COR-L47 (cell line): ENCODE data around the gene TNNI3.

ENCODE experiments used
- DNase-seq: peaks from one replicate; lab custom pipeline; 2025; lab: John Stamatoyannopoulos, UW

The TNNI3 gene

DNA sequence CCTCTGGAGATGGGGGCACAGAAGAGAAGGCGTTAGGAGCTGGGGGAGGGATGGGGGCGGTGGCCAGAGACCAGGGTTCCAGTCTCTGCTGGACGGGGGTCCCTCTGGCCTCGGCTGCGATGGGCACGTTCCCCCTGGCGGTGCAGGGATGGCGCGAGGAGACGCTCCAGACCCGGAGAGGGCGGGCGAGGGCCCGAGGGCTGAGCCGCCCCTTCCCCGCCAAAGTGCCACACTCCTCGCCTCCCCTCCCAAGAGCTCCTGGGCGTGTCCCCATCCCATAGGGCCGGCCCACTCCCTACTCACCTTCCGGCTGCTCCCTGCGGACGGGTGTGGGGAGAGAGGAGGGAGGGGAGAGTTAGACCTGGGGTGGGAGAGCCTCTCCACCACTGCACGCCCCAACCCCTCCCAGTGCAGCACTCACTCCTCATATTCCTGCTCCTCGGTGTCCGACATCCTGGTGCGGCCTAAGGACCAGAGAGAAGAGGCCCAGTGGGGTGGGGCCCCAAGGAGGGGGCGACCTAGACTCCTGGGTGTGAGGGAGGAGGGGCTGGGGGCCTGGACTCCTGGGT, 10.7 kb downstream of the TNNI3 start:
- peak; percentile 64 for DNase-seq

DNA sequence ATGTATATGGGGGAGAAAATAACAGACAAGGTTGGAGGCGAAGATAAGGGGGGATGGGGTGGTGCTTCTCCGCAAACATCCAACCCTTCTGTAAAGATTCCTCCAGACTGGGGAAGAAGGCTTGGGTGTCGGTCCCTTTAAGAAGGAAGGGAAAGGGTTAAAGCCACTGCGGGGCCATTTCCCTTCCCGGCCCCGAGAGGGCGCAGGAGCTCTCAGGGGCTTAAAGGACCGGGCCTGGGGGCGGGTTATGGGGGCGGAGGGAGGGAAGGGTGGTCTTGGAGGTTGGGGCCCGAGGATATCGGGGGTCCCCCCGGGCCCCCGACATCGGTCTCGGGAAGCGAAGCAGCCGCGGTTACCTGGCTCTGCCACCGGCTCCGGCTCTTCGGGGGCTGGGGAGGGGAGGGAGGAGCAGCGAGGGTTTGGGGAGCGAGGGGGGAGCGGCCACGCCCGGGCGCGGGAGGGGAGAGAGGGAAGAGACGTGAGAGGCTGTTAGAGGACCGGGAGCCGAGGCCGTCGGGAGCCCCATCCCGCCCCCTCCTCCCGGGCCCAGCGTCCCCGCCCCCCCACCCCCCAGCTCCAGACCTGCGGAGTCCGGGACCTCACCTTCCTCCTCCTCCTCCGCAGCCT, 11.3 kb downstream of the TNNI3 start:
- peak; percentile 41 for DNase-seq

DNA sequence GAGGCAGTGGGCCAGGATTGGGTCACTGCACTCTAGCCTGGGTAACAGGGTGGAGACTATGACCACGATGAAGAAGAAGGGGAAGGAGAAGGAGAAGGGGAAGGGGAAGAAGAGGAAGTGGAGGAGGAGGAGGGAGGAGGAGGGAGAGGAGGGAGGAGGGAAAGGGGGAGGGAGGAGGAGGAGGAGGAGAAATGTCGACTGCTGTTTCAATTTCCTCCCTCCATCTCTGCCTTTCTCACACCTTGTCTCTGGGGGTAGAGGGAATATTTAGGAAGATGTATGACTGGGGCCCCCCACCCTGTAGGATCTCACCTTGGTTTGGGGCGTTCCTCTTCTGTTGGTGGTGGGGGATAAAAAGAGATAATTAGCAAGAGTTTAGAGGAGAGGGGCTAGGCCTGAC, 12.3 kb downstream of the TNNI3 start:
- no peak for DNase-seq

DNA sequence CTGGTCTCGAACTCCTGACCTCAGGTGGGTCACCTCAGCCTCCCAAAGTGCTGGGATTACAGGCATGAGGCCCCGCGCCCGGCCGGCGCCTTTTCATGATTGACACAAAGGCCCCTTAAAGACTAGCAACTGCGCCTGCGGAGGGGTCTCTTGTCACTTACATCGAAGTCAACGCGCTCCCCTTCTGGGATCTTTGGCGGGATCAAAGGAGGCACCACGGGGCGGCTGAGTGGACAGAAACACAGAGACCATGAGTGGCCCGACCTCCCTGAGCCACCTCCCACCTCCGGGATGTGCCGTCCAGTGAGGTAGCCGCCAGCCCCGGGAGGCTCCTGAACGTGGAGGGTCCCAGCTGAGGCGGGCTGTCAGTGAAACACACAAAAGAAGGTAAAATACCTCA, 15.8 kb downstream of the TNNI3 start:
- no peak for DNase-seq

DNA sequence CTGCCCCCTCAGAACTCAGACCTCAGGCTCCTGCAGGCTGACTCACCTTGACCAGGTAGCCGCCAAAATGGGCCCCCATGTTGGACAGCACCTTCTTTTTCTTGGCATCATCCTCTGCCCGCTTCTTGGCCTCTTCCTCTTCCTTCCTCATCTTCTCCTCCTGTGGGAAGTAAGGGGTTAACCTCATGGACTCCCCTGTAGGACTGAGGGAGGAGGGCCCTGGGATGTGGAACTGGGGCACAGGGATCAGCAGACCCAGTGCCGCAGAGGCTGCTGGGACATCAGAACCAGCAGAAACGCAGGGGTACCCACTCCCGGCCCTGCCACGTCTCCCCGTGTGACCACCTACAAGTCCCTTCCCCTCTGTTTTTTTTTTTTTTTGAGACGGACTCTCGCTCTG, 19.6 kb downstream of the TNNI3 start:
- no peak for DNase-seq

DNA sequence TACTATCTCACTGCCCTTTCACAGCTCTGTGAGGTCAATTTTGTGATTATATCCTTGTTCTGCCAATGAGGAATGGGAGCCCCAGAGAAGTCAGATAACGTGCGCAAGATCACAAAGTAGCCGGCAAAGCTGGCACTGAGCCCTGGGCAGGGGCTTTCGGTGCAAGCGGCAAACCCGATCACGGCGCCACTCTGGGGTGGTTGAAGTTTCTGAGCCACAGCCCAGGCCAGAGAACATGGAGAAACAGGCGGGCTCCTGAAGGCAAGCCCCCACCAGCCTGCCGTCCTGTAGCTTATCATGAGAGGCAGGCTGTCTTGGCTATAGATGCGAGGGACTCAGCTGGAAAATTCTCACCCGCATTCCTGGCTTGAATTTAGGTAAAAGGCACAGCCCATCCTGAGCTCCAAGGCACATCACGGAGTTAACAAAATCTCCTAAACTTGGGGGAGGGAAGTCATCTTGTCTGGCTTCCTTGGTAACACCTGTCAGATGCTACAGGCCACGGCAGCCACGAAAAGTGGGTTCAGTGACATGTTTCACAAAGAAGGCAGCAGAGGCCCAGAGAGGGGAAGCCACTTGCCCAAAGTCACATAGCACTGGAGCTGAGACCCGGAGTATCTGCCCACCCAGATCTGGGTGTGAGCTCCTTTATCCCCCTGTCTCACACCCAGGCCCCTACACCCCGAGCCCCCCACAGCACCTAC, 21.0 kb downstream of the TNNI3 start:
- no peak for DNase-seq

DNA sequence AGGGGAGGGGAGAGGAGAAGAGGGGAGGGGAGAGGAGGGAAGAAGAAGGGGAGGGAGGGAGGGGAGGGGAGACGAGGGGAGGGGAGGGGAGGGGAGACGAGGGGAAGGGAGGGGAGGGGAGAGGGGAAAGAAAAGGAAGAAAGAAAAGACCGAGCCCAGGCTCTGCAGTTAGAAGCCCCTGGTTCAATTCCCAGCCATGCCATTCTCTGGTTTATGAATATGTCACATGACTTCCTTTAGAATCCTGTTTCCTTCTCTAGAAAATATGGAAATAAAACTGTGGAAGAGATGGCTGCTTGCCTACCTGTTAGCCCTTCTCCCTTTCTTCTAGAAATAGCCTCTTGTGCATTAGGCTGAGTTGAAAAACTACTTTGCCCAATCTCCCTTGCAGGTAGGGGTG, 22.8 kb downstream of the TNNI3 start:
- no peak for DNase-seq

DNA sequence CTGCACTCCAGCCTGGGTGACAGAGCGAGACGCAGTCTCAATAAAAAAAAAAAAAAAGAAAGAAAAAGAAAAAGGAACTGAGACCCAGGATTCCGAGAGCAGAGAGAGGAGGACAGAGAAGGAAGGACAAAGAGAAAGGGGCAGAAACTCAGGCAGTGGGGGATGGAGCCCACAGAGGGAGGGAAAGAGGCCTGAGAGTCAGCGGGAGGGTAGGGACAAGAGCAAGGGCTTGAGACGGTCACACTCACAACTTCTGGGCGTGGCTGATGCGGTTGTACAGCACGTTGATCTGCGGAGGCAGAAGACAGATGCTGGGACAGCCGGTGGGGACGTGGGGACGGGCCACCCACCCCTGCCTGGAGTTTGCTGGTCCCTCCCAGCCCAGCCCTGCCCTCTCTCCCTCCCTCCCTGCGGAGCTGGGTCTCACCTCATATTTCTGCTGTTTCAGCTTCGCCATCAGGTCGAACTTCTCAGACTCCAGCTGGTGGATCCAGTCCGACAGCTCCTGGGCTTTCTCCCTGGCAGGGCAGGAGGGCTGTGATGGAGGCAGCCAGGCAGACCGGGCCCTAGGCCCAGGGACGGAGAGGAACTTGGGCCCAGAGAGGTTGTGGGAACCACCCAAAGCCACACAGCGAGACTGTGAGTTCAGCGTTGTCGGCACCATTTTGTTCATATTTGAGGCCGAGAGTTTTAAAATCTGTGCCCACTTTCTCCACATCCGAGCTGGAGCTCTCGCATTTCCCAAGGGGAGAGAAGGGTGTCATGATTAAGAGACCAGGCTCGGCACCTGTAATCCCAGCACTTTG, 23.7 kb downstream of the TNNI3 start:
- no peak for DNase-seq

DNA sequence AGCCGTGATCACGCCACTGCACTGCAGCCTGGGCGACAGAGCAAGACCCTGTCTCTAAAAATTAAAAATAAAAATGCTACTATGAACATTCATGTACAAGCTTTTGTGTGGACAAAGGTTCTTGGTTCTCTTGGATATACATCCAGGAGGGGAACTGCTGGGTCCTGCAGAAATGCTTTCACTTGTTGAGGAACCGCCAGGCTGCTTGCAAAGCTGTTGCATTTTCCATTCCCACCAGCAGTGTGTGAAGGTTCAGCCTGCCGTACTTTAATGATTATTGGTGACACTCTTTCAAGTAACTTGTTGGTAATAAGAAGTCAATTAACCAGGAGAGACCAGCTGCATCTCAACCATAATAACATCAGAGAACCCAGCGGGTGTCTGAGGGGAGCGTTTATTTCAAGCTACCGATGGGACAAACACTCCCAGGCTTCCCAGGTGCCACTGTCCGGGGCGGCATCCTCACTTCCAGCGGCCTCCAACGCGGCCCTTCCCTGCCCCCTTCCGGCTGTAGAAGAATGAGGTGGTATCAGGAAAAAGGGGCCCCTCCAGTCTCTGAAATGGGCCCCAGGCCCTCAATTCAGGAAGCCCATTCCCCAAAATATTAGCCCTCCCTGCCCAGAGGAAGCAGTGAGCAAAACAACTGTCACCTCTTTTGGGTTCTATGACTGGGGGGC, 24.9 kb downstream of the TNNI3 start:
- DNase-seq, result no peak

DNA sequence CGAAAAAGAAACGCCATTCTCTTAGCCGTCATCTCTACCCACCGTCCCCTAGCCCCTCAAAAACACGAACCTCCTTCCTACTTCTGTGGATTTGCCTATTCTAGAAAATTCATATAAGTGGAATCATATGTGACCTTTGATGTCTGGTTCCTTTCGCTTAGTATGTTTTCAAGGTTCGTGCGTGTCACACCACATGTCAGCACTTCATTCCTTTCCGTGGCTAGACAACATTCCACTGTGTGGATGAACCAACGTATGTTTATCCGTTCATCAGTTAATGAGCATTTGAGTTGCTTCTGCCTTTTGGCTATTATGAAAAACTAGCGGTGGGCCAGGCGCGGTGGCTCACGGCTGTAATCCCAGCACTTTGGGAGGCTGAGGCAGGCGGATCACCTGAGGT, 26.1 kb downstream of the TNNI3 start:
- no peak for DNase-seq

DNA sequence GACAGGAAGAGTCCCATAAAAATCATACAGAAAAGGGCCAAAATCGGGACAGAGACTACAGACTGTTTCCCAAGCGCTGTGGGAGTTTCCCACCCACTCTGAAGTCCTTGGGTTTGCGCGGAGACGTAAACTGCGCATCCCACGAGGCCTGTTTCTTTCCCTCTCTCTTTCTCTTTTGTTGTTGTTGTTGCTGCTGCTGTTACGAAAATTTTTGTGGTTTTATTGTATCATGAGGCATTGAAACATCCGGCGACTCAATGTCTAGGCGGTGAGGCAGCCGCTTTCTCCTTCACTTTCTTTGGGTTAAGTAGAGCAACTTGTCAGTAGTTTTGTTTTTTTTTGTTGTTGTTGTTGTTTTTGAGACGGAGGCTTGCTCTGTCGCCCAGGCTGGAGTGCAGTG, 38.5 kb downstream of the TNNI3 start:
- DNase-seq, result no peak

DNA sequence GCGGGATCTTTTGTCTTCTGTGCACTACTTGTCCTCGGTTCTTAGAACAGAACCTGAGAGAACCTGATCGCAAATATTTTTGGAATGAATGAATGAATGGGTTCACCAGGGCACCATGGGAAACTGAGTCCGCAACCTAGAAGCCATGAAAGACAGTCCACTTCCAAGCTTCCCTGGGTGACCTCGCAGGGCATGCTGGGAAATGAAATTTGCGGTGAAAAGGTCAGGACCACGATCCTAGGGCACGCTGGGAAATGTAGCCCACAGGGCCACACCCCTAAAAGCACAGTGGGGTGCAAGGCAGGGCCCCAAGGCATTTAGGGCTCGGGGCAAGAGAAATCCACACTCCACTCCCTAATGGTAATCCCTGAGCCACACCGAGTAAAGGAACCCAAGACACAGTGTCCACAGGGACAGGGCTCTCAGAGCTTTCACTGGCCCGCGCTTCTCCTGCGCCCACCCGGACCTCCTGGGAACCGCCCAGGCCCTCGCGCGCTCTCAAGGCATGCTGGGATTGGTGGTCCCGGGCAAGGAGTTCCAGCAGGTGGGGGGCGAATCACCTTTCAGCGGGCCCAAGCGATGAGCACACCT, 39.0 kb downstream of the TNNI3 start:
- no peak for DNase-seq

DNA sequence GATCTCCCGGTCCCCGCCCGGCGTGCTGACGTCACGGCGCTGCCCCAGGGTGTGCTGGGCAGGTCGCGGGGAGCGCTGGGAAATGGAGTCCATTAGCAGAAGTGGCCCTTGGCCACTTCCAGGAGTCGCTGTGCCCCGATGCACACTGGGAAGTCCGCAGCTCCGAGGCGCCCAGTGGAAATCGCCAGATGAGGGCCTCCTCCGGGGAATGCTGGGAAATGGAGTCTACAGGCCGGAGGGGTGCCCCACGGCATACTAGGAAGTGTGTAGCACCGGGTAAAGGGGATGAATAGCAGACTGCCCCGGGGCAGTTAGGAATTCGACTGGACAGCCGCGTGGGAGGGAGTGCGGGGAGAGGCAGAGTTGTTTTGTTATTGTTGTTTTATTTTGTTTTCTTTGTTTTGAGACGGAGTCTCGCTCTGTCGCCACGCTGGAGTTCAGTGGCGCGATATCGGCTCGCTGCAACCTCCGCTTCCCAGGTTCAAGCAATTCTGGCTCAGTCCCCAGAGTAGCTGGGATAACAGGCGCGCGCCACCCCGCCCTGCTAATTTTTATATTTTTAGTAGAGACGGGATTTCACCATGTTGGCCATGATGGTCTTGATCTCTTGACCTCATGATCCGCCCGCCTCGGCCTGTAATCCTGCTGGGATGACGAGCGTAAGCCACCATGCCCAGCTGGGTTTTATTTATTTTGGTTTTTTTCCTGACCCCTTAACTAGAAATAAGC, 39.7 kb downstream of the TNNI3 start:
- DNase-seq, result peak; percentile 98

DNA sequence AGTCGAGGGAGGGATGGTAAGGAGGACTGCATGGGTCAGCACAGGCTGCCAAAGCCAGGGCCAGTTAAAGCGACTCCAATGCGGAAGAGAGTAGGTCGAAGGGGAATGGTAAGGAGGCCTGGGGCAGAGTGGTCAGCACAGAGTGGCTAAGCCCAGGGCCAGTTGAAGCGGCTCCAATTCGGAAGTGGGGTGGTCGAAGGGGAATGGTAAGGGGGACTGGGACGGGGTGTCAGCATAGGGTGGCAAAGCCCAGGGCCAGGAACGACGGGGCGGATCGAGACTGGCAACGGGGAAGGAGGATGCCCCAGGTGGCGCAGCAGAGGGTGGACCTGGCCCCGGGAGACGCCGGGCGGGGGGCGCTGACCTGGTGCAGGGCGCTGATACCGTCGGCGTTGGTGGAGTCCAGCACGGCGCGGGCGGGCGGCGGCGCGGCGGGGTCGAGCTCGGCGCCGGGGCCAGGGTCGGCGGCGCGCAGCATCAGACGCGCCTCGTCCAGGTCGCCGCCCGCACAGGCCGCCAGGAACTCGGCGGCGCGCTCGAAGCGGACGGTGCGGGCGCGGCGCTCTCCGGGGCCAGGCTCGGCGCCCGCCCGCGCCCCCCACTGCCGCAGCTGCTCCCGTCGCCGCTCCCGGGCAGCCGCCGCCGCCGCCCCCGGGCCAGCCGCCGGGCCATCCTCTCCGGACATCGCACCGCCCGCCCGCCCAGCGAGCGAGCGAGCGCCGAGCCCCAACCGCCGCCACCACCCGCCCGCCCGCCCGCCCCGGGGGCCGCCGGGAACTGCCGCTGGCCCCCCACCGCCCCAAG, 40.5 kb downstream of the TNNI3 start, which contains the start of gene PPP1R12C:
Gene PPP1R12C, minus strand, starts transcription at position 779 of the 804 bp plus-strand sequence. Its CDS starts 94 bp downstream, at position 685.
- DNase-seq, result no peak

DNA sequence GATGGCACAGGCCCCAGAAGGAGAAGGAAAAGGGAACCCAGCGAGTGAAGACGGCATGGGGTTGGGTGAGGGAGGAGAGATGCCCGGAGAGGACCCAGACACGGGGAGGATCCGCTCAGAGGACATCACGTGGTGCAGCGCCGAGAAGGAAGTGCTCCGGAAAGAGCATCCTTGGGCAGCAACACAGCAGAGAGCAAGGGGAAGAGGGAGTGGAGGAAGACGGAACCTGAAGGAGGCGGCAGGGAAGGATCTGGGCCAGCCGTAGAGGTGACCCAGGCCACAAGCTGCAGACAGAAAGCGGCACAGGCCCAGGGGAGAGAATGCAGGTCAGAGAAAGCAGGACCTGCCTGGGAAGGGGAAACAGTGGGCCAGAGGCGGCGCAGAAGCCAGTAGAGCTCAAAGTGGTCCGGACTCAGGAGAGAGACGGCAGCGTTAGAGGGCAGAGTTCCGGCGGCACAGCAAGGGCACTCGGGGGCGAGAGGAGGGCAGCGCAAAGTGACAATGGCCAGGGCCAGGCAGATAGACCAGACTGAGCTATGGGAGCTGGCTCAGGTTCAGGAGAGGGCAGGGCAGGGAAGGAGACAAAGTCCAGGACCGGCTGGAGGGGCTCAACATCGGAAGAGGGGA, 41.2 kb downstream of the TNNI3 start:
- DNase-seq, result peak; percentile 21

DNA sequence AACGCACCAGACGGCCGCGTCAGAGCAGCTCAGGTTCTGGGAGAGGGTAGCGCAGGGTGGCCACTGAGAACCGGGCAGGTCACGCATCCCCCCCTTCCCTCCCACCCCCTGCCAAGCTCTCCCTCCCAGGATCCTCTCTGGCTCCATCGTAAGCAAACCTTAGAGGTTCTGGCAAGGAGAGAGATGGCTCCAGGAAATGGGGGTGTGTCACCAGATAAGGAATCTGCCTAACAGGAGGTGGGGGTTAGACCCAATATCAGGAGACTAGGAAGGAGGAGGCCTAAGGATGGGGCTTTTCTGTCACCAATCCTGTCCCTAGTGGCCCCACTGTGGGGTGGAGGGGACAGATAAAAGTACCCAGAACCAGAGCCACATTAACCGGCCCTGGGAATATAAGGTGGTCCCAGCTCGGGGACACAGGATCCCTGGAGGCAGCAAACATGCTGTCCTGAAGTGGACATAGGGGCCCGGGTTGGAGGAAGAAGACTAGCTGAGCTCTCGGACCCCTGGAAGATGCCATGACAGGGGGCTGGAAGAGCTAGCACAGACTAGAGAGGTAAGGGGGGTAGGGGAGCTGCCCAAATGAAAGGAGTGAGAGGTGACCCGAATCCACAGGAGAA, 42.0 kb downstream of the TNNI3 start:
- DNase-seq, result no peak

DNA sequence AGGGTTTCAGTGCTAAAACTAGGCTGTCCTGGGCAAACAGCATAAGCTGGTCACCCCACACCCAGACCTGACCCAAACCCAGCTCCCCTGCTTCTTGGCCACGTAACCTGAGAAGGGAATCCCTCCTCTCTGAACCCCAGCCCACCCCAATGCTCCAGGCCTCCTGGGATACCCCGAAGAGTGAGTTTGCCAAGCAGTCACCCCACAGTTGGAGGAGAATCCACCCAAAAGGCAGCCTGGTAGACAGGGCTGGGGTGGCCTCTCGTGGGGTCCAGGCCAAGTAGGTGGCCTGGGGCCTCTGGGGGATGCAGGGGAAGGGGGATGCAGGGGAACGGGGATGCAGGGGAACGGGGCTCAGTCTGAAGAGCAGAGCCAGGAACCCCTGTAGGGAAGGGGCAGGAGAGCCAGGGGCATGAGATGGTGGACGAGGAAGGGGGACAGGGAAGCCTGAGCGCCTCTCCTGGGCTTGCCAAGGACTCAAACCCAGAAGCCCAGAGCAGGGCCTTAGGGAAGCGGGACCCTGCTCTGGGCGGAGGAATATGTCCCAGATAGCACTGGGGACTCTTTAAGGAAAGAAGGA, 42.9 kb downstream of the TNNI3 start:
- DNase-seq, result no peak

DNA sequence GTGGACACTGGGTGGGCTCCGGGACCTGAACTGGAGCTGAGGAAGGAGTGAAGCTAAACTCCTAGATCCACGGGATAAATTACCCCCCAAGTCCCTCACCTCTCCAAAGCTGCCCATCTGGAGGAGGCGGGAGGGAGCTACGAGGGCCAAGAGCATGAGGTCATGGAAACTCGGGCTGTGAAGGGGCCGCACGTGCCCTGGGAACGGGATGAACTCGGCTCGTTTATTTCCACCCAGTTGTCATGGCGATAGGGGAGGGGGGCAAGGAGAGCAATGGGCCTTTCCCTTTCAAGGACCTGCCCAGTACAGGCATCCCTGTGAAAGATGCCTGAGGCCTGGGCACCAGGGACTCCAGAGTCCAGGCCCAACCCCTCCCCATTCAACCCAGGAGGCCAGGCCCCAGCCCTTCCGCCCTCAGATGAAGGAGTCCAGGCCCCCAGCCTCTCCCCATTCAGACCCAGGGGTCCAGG, 43.9 kb downstream of the TNNI3 start:
- DNase-seq, result no peak
